GM23338 (cell line): Measurements from ENCODE around the gene IHH. TPM values are rescaled to one million over a fixed set of nuclear protein-coding genes. Genes with fewer than 3 reads are reported as not detected.

Source experiments
- ATAC-seq: fragments of 200-7000 bp; cut with Tn5 transposase; 3 replicates; pipeline ENCODE4 v1.9.1; 2020
- DNase-seq: peaks from one replicate; pipeline ENCODE4 v3.0.0-alpha.2; 2015; ENCODE audit warnings: low spot score
- H2AFZ ChIP-seq: fragments of 200-600 bp; sonication (generic); 2 replicates; pipeline ENCODE4 v1.8.0; 2016; ENCODE audit warnings: antibody characterized with exemption, mild to moderate bottlenecking, moderate library complexity
- H3F3A ChIP-seq: fragments of 200-600 bp; sonication (generic); replicated peaks from 2 replicates; pipeline ENCODE4 v1.8.0; 2017; ENCODE audit warnings: antibody characterized with exemption, mixed run types, low read depth
- H3K27ac ChIP-seq: fragments of 200-600 bp; sonication (generic); 2 replicates; pipeline ENCODE4 v1.6.1; 2016; ENCODE audit warnings: low read depth
- H3K27me3 ChIP-seq: fragments of 200-600 bp; sonication (generic); 2 replicates; pipeline ENCODE4 v1.8.0; 2016; ENCODE audit warnings: mild to moderate bottlenecking, mixed run types, moderate library complexity; ENCODE audit not compliant: insufficient read depth
- H3K36me3 ChIP-seq: fragments of 200-600 bp; sonication (generic); 2 replicates; pipeline ENCODE4 v1.8.0; 2016; ENCODE audit warnings: mild to moderate bottlenecking; ENCODE audit not compliant: insufficient read depth
- H3K4me1 ChIP-seq: fragments of 200-600 bp; sonication (generic); 2 replicates; pipeline ENCODE4 v1.8.0; 2016; ENCODE audit warnings: mild to moderate bottlenecking, moderate library complexity; ENCODE audit not compliant: insufficient read depth
- H3K4me2 ChIP-seq: fragments of 200-600 bp; sonication (generic); 2 replicates; pipeline ENCODE4 v1.7.1; 2017; ENCODE audit warnings: mixed run types
- H3K4me3 ChIP-seq: fragments of 200-600 bp; sonication (generic); 2 replicates; pipeline ENCODE4 v1.6.1; 2016; ENCODE audit warnings: mixed run types
- H3K79me2 ChIP-seq: fragments of 200-600 bp; sonication (generic); replicated peaks from 2 replicates; pipeline ENCODE4 v1.8.0; 2017; ENCODE audit warnings: mild to moderate bottlenecking; ENCODE audit not compliant: insufficient read depth
- H3K9me2 ChIP-seq: fragments of 200-600 bp; sonication (generic); 2 replicates; pipeline ENCODE4 v1.8.0; 2017; ENCODE audit not compliant: insufficient read depth
- H4K20me1 ChIP-seq: fragments of 200-600 bp; sonication (generic); replicated peaks from 2 replicates; pipeline ENCODE4 v1.8.0; 2017; ENCODE audit warnings: mild to moderate bottlenecking; ENCODE audit not compliant: insufficient read depth
- H3K27ac Mint-ChIP-seq: 2 replicates; pipeline ENCODE4 v1.8.0; 2020; ENCODE audit warnings: inconsistent platforms, mild to moderate bottlenecking, moderate library complexity, mixed read lengths
- H3K27me3 Mint-ChIP-seq: 3 replicates; pipeline ENCODE4 v1.8.0; 2022; ENCODE audit warnings: low read depth, mild to moderate bottlenecking, moderate library complexity, mixed read lengths, inconsistent platforms; ENCODE audit not compliant: insufficient read depth, poor library complexity
- H3K36me3 Mint-ChIP-seq: 3 replicates; pipeline ENCODE4 v1.8.0; 2021; ENCODE audit warnings: low read depth, mild to moderate bottlenecking, inconsistent platforms, moderate library complexity, mixed read lengths
- H3K4me1 Mint-ChIP-seq: 3 replicates; pipeline ENCODE4 v1.8.0; 2020; ENCODE audit warnings: mild to moderate bottlenecking, inconsistent platforms, mixed read lengths
- H3K4me3 Mint-ChIP-seq: 3 replicates; pipeline ENCODE4 v1.8.0; 2021; ENCODE audit warnings: moderate library complexity, mild to moderate bottlenecking, inconsistent platforms, mixed read lengths
- H3K9me3 Mint-ChIP-seq: 3 replicates; pipeline ENCODE4 v1.8.0; 2020; ENCODE audit warnings: moderate library complexity, mild to moderate bottlenecking, inconsistent platforms, mixed read lengths
- EZH2 ChIP-seq: fragments of 200-600 bp; sonication (generic); IDR thresholded peaks from one replicate; pipeline ENCODE4 v1.8.0; 2017; ENCODE audit warnings: antibody characterized with exemption, mild to moderate bottlenecking, low read depth; ENCODE audit not compliant: unreplicated experiment
- JUNB ChIP-seq: IDR thresholded peaks from one replicate; pipeline ENCODE4 v1.6.1; 2016; ENCODE audit warnings: antibody characterized with exemption; ENCODE audit not compliant: unreplicated experiment
- NANOG ChIP-seq: IDR thresholded peaks from 2 replicates; pipeline ENCODE4 v1.6.1; 2016; ENCODE audit warnings: antibody characterized with exemption, borderline replicate concordance
- POLR2AphosphoS5 ChIP-seq: IDR thresholded peaks from 2 replicates; pipeline ENCODE4 v1.6.1; 2016; ENCODE audit warnings: antibody characterized with exemption, low read depth
- STAT1 ChIP-seq: IDR thresholded peaks from one replicate; pipeline ENCODE4 v1.6.1; 2016; ENCODE audit warnings: antibody characterized with exemption; ENCODE audit not compliant: unreplicated experiment
- ZNF114 ChIP-seq: fragments of 250-450 bp; sonication (Bioruptor Pico); IDR thresholded peaks from 2 replicates; pipeline ENCODE4 v1.5.0; 2020; ENCODE audit warnings: mild to moderate bottlenecking, moderate library complexity
- ZNF331 ChIP-seq: fragments of 250-450 bp; sonication (Bioruptor Pico); IDR thresholded peaks from 2 replicates; pipeline ENCODE4 v1.5.0; 2020; ENCODE audit warnings: low read depth, mild to moderate bottlenecking, moderate library complexity
- polyA plus RNA-seq: library from polyadenylated mRNA; unstranded; fragments of >200 nt; fragmentation: Nextera tagmentation; extraction: Ambion mirVana; gene quantifications from 2 replicates; pipeline ENCODE4 v1.2.1, GENCODE V29; 2016
- total RNA-seq: library from RNA; depleted of rRNA; stranded (reverse); fragments of >200 nt; shearing (Covaris generic); gene quantifications from 2 replicates; pipeline ENCODE4 v1.2.3, GENCODE V29; 2014
- TF ChIP-seq, protein P1 (sequence below): IDR thresholded peaks from one replicate; pipeline ENCODE4 v1.6.1; 2018; ENCODE audit warnings: antibody characterized with exemption; ENCODE audit not compliant: unreplicated experiment
- TF ChIP-seq, protein P2 (sequence below), 2 experiments: fragments of 200-600 bp in 1 of 2; sonication (generic) in 1 of 2; conservative IDR thresholded peaks; 2 replicates each; pipeline versions ENCODE4 v1.5.1 to v1.6.1; 2016 to 2017; ENCODE audit warnings: antibody characterized with exemption in 2 of 2, low read depth in 2 of 2, mild to moderate bottlenecking in 2 of 2, moderate library complexity in 1 of 2
- TF ChIP-seq, protein P3 (sequence below): fragments of 250-450 bp; sonication (Bioruptor Pico); IDR thresholded peaks from 2 replicates; pipeline ENCODE4 v1.5.0; 2020; ENCODE audit warnings: mild to moderate bottlenecking, moderate library complexity

Gene IHH
- total and polyA plus RNA-seq, 2 experiments from 2014 or later, result not detected

DNA sequence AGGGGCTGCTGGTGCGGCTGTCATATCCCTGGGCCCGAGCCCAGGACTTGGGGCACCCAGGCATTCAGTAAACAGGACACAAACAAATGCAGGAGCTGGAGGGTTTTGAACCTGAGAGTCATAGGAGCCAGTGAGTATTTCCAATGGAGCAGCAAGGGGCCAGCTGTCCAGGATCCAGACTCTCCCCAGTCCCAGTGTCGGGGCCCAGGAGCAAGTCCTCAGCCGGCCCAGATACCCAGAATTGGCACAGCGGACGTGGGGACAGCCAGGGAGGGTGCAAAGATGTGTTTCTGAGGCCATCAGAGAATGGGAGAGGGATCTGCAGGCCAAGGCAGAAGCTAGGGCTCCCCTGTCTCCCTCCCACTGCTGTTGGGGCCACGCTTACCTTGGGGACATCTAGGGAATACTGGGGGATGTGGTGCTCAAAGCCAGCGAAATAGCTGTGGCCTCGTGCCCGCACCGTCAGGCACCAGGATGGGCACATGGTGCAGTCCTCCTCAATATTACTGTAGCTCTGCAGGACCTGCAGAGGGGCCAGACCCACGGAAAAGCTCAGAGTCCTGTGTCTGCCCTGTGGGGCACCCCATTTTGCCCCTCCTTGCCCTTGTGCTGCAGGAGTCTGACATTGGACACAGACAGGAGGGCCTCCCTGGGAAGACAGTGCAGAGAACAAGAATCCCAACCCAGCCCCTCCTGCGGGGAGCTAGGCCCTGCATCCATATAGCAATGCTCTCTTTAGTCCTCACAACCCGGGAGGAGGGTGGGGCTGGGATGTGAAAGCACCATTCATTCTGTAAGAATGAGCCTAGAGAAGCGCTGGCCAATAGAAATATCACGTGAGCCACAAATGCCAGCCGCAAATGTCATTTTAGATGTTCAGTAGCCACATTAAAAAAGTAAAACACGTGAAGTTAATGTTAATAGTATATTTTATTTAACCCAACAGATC lies 34.8 kb downstream of the IHH start:
- TF ChIP-seq JUNB (no peak), STAT1 (no peak), ZNF114 (no peak), ZNF331 (CRISPR knock-in tag) (no peak), NANOG (no peak), POLR2AphosphoS5 (no peak), EZH2 (no peak)
- TF ChIP-seq, protein P1, sequence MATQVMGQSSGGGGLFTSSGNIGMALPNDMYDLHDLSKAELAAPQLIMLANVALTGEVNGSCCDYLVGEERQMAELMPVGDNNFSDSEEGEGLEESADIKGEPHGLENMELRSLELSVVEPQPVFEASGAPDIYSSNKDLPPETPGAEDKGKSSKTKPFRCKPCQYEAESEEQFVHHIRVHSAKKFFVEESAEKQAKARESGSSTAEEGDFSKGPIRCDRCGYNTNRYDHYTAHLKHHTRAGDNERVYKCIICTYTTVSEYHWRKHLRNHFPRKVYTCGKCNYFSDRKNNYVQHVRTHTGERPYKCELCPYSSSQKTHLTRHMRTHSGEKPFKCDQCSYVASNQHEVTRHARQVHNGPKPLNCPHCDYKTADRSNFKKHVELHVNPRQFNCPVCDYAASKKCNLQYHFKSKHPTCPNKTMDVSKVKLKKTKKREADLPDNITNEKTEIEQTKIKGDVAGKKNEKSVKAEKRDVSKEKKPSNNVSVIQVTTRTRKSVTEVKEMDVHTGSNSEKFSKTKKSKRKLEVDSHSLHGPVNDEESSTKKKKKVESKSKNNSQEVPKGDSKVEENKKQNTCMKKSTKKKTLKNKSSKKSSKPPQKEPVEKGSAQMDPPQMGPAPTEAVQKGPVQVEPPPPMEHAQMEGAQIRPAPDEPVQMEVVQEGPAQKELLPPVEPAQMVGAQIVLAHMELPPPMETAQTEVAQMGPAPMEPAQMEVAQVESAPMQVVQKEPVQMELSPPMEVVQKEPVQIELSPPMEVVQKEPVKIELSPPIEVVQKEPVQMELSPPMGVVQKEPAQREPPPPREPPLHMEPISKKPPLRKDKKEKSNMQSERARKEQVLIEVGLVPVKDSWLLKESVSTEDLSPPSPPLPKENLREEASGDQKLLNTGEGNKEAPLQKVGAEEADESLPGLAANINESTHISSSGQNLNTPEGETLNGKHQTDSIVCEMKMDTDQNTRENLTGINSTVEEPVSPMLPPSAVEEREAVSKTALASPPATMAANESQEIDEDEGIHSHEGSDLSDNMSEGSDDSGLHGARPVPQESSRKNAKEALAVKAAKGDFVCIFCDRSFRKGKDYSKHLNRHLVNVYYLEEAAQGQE, result no peak
- TF ChIP-seq, protein P2, sequence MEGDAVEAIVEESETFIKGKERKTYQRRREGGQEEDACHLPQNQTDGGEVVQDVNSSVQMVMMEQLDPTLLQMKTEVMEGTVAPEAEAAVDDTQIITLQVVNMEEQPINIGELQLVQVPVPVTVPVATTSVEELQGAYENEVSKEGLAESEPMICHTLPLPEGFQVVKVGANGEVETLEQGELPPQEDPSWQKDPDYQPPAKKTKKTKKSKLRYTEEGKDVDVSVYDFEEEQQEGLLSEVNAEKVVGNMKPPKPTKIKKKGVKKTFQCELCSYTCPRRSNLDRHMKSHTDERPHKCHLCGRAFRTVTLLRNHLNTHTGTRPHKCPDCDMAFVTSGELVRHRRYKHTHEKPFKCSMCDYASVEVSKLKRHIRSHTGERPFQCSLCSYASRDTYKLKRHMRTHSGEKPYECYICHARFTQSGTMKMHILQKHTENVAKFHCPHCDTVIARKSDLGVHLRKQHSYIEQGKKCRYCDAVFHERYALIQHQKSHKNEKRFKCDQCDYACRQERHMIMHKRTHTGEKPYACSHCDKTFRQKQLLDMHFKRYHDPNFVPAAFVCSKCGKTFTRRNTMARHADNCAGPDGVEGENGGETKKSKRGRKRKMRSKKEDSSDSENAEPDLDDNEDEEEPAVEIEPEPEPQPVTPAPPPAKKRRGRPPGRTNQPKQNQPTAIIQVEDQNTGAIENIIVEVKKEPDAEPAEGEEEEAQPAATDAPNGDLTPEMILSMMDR (conservative IDR thresholded peaks at IDR 0.05; ENCODE audit: low read depth in 2 of 2), result no peak
- TF ChIP-seq, protein P3, sequence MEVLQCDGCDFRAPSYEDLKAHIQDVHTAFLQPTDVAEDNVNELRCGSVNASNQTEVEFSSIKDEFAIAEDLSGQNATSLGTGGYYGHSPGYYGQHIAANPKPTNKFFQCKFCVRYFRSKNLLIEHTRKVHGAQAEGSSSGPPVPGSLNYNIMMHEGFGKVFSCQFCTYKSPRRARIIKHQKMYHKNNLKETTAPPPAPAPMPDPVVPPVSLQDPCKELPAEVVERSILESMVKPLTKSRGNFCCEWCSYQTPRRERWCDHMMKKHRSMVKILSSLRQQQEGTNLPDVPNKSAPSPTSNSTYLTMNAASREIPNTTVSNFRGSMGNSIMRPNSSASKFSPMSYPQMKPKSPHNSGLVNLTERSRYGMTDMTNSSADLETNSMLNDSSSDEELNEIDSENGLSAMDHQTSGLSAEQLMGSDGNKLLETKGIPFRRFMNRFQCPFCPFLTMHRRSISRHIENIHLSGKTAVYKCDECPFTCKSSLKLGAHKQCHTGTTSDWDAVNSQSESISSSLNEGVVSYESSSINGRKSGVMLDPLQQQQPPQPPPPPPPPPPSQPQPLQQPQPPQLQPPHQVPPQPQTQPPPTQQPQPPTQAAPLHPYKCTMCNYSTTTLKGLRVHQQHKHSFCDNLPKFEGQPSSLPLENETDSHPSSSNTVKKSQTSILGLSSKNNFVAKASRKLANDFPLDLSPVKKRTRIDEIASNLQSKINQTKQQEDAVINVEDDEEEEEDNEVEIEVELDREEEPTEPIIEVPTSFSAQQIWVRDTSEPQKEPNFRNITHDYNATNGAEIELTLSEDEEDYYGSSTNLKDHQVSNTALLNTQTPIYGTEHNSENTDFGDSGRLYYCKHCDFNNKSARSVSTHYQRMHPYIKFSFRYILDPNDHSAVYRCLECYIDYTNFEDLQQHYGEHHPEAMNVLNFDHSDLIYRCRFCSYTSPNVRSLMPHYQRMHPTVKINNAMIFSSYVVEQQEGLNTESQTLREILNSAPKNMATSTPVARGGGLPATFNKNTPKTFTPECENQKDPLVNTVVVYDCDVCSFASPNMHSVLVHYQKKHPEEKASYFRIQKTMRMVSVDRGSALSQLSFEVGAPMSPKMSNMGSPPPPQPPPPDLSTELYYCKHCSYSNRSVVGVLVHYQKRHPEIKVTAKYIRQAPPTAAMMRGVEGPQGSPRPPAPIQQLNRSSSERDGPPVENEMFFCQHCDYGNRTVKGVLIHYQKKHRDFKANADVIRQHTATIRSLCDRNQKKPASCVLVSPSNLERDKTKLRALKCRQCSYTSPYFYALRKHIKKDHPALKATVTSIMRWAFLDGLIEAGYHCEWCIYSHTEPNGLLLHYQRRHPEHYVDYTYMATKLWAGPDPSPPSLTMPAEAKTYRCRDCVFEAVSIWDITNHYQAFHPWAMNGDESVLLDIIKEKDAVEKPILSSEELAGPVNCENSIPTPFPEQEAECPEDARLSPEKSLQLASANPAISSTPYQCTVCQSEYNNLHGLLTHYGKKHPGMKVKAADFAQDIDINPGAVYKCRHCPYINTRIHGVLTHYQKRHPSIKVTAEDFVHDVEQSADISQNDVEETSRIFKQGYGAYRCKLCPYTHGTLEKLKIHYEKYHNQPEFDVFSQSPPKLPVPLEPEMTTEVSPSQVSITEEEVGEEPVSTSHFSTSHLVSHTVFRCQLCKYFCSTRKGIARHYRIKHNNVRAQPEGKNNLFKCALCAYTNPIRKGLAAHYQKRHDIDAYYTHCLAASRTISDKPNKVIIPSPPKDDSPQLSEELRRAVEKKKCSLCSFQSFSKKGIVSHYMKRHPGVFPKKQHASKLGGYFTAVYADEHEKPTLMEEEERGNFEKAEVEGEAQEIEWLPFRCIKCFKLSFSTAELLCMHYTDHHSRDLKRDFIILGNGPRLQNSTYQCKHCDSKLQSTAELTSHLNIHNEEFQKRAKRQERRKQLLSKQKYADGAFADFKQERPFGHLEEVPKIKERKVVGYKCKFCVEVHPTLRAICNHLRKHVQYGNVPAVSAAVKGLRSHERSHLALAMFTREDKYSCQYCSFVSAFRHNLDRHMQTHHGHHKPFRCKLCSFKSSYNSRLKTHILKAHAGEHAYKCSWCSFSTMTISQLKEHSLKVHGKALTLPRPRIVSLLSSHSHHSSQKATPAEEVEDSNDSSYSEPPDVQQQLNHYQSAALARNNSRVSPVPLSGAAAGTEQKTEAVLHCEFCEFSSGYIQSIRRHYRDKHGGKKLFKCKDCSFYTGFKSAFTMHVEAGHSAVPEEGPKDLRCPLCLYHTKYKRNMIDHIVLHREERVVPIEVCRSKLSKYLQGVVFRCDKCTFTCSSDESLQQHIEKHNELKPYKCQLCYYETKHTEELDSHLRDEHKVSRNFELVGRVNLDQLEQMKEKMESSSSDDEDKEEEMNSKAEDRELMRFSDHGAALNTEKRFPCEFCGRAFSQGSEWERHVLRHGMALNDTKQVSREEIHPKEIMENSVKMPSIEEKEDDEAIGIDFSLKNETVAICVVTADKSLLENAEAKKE (CRISPR knock-in tag), result no peak
- Histone ChIP-seq H2AFZ (no peak overlapping the region), H3K4me1 (no peaks in the 10 kb centered on the region), H3K4me3 (no peak overlapping the region), H3K27ac (no peak overlapping the region), H3K36me3 (no peaks in the 10 kb centered on the region), H3K27me3 (no peaks in the 10 kb centered on the region), H3K79me2 (no peaks in the 10 kb centered on the region), H3K4me2 (no peak overlapping the region), H3K9me2 (no peaks in the 10 kb centered on the region), H3F3A (no peaks in the 10 kb centered on the region), H4K20me1 (no peaks in the 10 kb centered on the region)
- DNase-seq (no peak), ATAC-seq (no peak)
- Mint-ChIP-seq H3K4me3 (no peak overlapping the region), H3K4me1 (peaks cover 3% of the 10 kb centered on the region; the same call in 2 of the 3 replicates), H3K9me3 (no peaks in the 10 kb centered on the region), H3K27ac (no peak overlapping the region), H3K27me3 (peaks cover 12% of the 10 kb centered on the region), H3K36me3 (no peaks in the 10 kb centered on the region)
